ENCODE measurements around the gene VPREB1.

GRCh38 chr22:22218302-22218701, 26.3 kb upstream of the VPREB1 start:
- TF ChIP-seq CTCF (IDR thresholded peaks at IDR 0.05; ENCODE audit: insufficient read depth, low read length) (no peak), POLR2AphosphoS5 (IDR thresholded peaks at IDR 0.05; ENCODE audit: low read depth) (no peak), REST (IDR thresholded peaks at IDR 0.05; ENCODE audit: insufficient replicate concordance, low read depth) (no peak), GABPA (IDR thresholded peaks at IDR 0.05; ENCODE audit: low read depth) (no peak)

Data from HL-60 (cell line).